GM21515 (cell line): ENCODE results near the gene TNS1.

Experiments
- ATAC-seq: cut with Tn5 transposase; IDR thresholded peaks from one replicate; pipeline ENCODE4 v1.9.1; 2021; ENCODE audit not compliant: unreplicated experiment

Gene TNS1

GRCh38 chr2:217981084-217981730 is 21.6 kb downstream of the TNS1 start:
- ATAC-seq, result no peak

GRCh38 chr2:217980591-217980990 is 22.2 kb downstream of the TNS1 start:
- no peak for ATAC-seq

GRCh38 chr2:217980036-217980435 is 22.8 kb downstream of the TNS1 start:
- no peak for ATAC-seq

- ATAC-seq, result no peak
Measured at GRCh38 chr2:217979151-217979811, 23.5 kb downstream of the TNS1 start.

GRCh38 chr2:217978536-217979150 is 24.2 kb downstream of the TNS1 start:
- ATAC-seq, result no peak

- no peak for ATAC-seq
Measured at GRCh38 chr2:217977840-217978535, 24.8 kb downstream of the TNS1 start.

GRCh38 chr2:217976301-217976700 is 26.5 kb downstream of the TNS1 start:
- ATAC-seq, result no peak

- ATAC-seq, result no peak
Measured at GRCh38 chr2:217975626-217976025, 27.2 kb downstream of the TNS1 start.

GRCh38 chr2:217974389-217975005 is 28.3 kb downstream of the TNS1 start:
- no peak for ATAC-seq

- no peak for ATAC-seq
Measured at GRCh38 chr2:217973008-217973787, 29.6 kb downstream of the TNS1 start.

- no peak for ATAC-seq
Measured at GRCh38 chr2:217972490-217972889, 30.3 kb downstream of the TNS1 start.

GRCh38 chr2:217972037-217972436 is 30.8 kb downstream of the TNS1 start:
- ATAC-seq, result no peak

GRCh38 chr2:217971166-217971565 is 31.6 kb downstream of the TNS1 start:
- no peak for ATAC-seq

- no peak for ATAC-seq
Measured at GRCh38 chr2:217970206-217970605, 32.6 kb downstream of the TNS1 start.

- ATAC-seq, result no peak
Measured at GRCh38 chr2:217969588-217969987, 33.2 kb downstream of the TNS1 start.

- ATAC-seq, result no peak
Measured at GRCh38 chr2:217968023-217968422, 34.8 kb downstream of the TNS1 start.

GRCh38 chr2:217966423-217967070 is 36.2 kb downstream of the TNS1 start:
- no peak for ATAC-seq

- ATAC-seq, result no peak
Measured at GRCh38 chr2:217964275-217965161, 38.3 kb downstream of the TNS1 start.

GRCh38 chr2:217960351-217960750 is 42.4 kb downstream of the TNS1 start:
- no peak for ATAC-seq
